Measurements from ENCODE around the gene AMH. TPM values are rescaled to one million over a fixed set of nuclear protein-coding genes. Genes with fewer than 3 reads are reported as not detected.
A peak's percentile ranks its signal among the peaks of the same experiment; 100 is the strongest.

Gene AMH
- total and polyA plus RNA-seq, 12 donors, result 0.15 to 1.0 (median 0.41) TPM

- Histone ChIP-seq H3K9me3 (no peaks in the 10 kb centered on the region), H3K4me1 (peaks cover 0 to 14% (median 5%) of the 10 kb centered on the region in 9 donors), H3K36me3 (peaks cover under 1 to 98% (median 40%) of the 10 kb centered on the region in 9 donors), H3K27ac (no peak overlapping the region), H3K4me3 (no peak overlapping the region), H3K27me3 (no peaks in the 10 kb centered on the region)
- no peak for DNase-seq
- intact Hi-C loops (cut with DNase I), result loop anchor here in 1 of 10 donors (10.0 kb wide), 1 partner anchor 49 kb away; no protein-coding TSS in a partner anchor
- ATAC-seq, result no peak
- 84 to 88% methylated on average over 16 to 18 of the region's 18 CpGs for WGBS, 2 donors
- no peak for TF ChIP-seq CTCF (IDR thresholded peaks at IDR 0.05)
These were observed 25.7 kb upstream of the AMH start for GRCh38 chr19:2223391-2223790.

DNA sequence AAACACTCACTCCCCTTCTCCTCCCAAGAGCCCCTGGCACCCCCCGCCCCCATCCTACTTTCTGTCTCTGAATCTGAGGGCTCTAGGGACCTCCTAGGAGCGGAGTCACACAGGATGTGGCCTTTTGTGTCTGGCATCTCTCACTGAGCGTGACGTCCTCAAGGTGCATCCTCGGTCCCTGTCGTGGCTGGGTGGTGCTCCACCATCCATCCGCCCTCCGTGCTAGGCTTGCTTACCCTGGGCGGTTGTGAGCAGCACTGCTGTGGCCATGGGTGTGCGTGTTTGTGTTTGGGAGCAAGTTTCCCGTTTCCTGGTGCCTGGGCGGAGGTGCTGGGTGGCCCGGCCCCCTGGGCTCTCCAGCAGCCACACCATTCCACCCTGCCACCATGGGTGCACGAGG is 25.2 kb upstream of the AMH start:
- Histone ChIP-seq H3K36me3 (peaks cover 6 to 98% (median 40%) of the 10 kb centered on the region in 9 donors), H3K4me1 (peaks cover 0 to 20% (median 5%) of the 10 kb centered on the region in 9 donors), H3K4me3 (no peak overlapping the region), H3K9me3 (no peaks in the 10 kb centered on the region), H3K27ac (no peak overlapping the region), H3K27me3 (no peaks in the 10 kb centered on the region)
- DNase-seq (no peak), ATAC-seq (no peak)
- WGBS, 2 donors, result 90 to 92% methylated on average over 14 of the region's 14 CpGs
- no peak for TF ChIP-seq CTCF (IDR thresholded peaks at IDR 0.05)
- intact Hi-C loops (cut with DNase I), result loop anchor here in 1 of 10 donors (10.0 kb wide), 1 partner anchor 49 kb away; no protein-coding TSS in a partner anchor

DNA sequence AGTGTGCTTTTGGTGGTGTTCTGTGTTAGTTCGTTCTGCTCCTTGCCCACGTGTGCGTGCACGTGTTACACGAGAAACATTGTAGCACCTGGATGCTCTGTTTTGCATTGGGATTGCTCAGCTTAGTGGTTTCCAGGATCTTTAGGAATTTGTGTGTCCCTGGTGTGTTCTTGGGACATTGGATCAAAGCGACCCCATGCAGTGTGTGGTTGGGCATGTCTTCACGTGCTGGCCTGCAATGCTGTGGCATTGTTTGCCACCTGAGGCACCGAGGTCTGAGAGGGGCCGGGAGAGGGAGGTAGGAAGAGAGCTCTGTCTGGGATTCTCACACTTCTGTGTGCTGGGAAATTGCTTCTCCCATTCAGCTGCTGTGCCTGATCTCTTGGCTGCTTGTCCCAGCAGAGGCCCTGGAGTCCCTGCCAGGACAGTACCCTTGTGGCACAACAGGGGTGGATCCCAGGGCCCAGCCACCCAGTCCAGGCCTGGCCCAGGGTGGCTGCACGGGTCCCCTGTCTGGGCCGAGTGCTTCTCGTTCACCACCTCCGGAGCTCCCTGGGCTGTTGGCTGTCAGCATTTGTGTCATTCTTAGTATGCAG is 24.3 kb upstream of the AMH start:
- WGBS, 2 donors, result 86% methylated on average over 13 of the region's 13 CpGs
- no peak overlapping the region for H3K27ac ChIP-seq

More for the DNA sequence above, 24.3 kb upstream of the AMH start:
- DNase-seq (no peak), ATAC-seq (peak in 1 of 8 donors; percentile 26)
- no peak overlapping the region for H3K4me3 ChIP-seq
- no peak for TF ChIP-seq CTCF (IDR thresholded peaks at IDR 0.05)
- H3K27me3 ChIP-seq, result no peaks in the 10 kb centered on the region
- no peaks in the 10 kb centered on the region for H3K9me3 ChIP-seq
- H3K4me1 ChIP-seq, result peaks cover 0 to 20% (median 5%) of the 10 kb centered on the region in 9 donors
- H3K36me3 ChIP-seq, result peaks cover 6 to 98% (median 45%) of the 10 kb centered on the region in 9 donors
- intact Hi-C loops (cut with DNase I), result loop anchor here in 1 of 10 donors (10.0 kb wide), 1 partner anchor 50 kb away; no protein-coding TSS in a partner anchor
